Uterus (tissue), 4 donors: Measurements from ENCODE around the gene SLC7A5. TPM values are rescaled to one million over a fixed set of nuclear protein-coding genes. Genes with fewer than 3 reads are reported as not detected.

ENCODE experiments used
- DNase-seq, 2 donors: peaks; one replicate each; pipeline ENCODE4 v3.0.0-alpha.2; 2019 to 2020
- H3K27ac ChIP-seq, 2 donors: fragments of 200-600 bp; sonication (generic); 1 replicate in 1 of 2; 2 replicates in 1 of 2; pipeline ENCODE4 v1.5.1; 2016 to 2018
- H3K27me3 ChIP-seq, 2 donors: fragments of 200-600 bp; sonication (generic); one replicate each; pipeline ENCODE4 v1.5.1; 2018 to 2019; ENCODE audit warnings: control low read depth in 1 of 2
- H3K36me3 ChIP-seq, 2 donors: fragments of 200-600 bp; sonication (generic); one replicate each; pipeline ENCODE4 v1.5.1; 2019; ENCODE audit warnings: control low read depth in 1 of 2
- H3K4me1 ChIP-seq, 2 donors: fragments of 200-600 bp; sonication (generic); one replicate each; pipeline ENCODE4 v1.5.1; 2018 to 2019; ENCODE audit warnings: control low read depth in 1 of 2
- H3K4me3 ChIP-seq, 2 donors: fragments of 200-600 bp; sonication (generic); 1 replicate in 1 of 2; 2 replicates in 1 of 2; pipeline ENCODE4 v1.5.1; 2018 to 2019; ENCODE audit warnings: mild to moderate bottlenecking in 1 of 2
- H3K9me3 ChIP-seq, 2 donors: fragments of 200-600 bp; sonication (generic); one replicate each; pipeline ENCODE4 v1.5.1; 2019; ENCODE audit warnings: control low read depth in 1 of 2
- POLR2A ChIP-seq, 2 donors: fragments of 450-650 bp; IDR thresholded peaks; one replicate each; pipeline ENCODE4 v1.6.1; 2016; ENCODE audit warnings: antibody characterized with exemption in 2 of 2, mild to moderate bottlenecking in 1 of 2, moderate library complexity in 1 of 2
- intact Hi-C: fragments of 100-400 bp; cut with DNase I; formaldehyde crosslinking; loops from one replicate; pipeline ENCODE4 v1.15.1; 2023; ENCODE audit warnings: low total_unique reads
- total RNA-seq, 4 donors: library from RNA; depleted of rRNA in 3 of 4; stranded (reverse); fragments of >200 nt in 3 of 4; gene quantifications; one replicate each; pipeline versions ENCODE4 v1.1.0 to v1.2.4, GENCODE V29; 2014 to 2023
- TF ChIP-seq, protein P1 (sequence below), 4 experiments: fragments of 200-600 bp in 2 of 4; fragments of 450-650 bp in 2 of 4; sonication (generic) in 2 of 4; IDR thresholded peaks; one replicate each; pipeline ENCODE4 v1.5.1; 2016 to 2019; ENCODE audit warnings: antibody characterized with exemption in 4 of 4, mild to moderate bottlenecking in 2 of 4, moderate library complexity in 1 of 4
- donor health status: DM: yes; HTN: yes; CAD: no.

The SLC7A5 gene
- total RNA-seq, 4 donors from 2014 or later, result 0.88 to 2.0 (median 1.3) TPM; not detected in 1

DNA sequence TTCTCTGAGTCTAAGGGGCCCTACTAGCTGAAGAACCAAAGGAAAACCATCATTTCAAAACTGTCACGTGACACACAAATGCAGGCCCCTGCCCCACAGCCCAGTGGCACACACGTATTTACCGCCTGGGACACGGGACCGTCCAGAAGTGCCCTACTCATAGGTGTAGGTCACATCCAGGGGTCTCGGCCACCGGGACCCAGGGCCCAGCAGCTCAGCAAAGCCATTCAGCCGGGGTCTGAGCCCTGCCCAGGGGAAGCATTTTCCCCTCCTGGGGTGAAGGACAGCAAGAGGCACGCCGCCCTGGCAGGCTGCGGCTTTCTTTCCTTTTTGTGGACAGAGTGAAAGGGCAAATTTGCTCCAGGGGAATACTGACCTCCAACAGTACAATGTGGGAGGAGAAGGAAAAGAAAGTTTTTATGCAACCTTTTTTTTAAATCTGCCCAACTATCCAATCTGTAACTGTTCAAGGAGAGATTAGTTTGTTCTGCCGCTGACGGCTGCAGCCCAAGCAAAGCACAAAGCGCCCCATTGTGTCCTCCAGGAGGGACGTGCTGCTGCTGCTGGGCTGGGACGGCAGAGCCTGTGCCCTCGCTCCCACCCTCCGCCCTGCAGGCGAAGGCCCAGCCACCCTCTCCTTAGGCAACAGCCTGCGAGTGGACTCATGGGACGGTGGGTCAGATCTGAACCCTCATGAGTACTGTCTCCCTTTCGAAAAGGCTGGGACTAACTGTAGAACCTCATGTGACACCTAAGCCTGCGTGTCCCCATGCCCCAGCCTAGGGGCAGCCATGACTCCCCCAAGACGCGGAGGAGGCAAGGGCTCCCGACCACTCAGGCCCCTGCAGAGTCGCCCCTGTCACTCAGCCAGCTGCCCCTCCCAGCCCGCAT, 21.3 kb downstream of the SLC7A5 start:
- no peaks in the 10 kb centered on the region for H3K9me3 ChIP-seq
- intact Hi-C loops, result no loop called here
- H3K36me3 ChIP-seq, result no peaks in the 10 kb centered on the region
- DNase-seq, result no peak
- H3K27me3 ChIP-seq, result no peaks in the 10 kb centered on the region
- no peak overlapping the region for H3K27ac ChIP-seq
- TF ChIP-seq, protein P1, sequence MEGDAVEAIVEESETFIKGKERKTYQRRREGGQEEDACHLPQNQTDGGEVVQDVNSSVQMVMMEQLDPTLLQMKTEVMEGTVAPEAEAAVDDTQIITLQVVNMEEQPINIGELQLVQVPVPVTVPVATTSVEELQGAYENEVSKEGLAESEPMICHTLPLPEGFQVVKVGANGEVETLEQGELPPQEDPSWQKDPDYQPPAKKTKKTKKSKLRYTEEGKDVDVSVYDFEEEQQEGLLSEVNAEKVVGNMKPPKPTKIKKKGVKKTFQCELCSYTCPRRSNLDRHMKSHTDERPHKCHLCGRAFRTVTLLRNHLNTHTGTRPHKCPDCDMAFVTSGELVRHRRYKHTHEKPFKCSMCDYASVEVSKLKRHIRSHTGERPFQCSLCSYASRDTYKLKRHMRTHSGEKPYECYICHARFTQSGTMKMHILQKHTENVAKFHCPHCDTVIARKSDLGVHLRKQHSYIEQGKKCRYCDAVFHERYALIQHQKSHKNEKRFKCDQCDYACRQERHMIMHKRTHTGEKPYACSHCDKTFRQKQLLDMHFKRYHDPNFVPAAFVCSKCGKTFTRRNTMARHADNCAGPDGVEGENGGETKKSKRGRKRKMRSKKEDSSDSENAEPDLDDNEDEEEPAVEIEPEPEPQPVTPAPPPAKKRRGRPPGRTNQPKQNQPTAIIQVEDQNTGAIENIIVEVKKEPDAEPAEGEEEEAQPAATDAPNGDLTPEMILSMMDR (IDR thresholded peaks at IDR 0.05), result no peak
- TF ChIP-seq POLR2A (IDR thresholded peaks at IDR 0.05), result no peak
- no peaks in the 10 kb centered on the region for H3K4me1 ChIP-seq
- H3K4me3 ChIP-seq, result no peak overlapping the region

DNA sequence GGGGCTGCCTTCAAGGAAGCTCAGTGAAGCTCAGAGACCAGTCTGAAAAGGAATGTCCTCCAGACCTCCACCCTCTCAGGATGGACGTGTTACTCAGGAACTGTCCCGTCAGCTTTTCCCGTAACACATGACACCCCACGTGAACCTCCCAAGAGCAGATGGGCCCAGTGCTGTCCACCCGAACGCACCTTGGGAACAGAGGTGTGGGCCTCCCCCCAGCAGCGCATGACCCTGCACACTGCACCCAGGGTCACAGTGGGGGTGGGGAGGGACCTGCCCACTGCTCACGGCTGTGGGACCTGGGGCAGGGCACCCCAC, 21.9 kb downstream of the SLC7A5 start:
- no peaks in the 10 kb centered on the region for H3K27me3 ChIP-seq
- H3K9me3 ChIP-seq, result no peaks in the 10 kb centered on the region
- H3K4me3 ChIP-seq, result no peak overlapping the region
- H3K27ac ChIP-seq, result no peak overlapping the region
- intact Hi-C loops, result no loop called here
- no peak for TF ChIP-seq POLR2A (IDR thresholded peaks at IDR 0.05)
- TF ChIP-seq, protein P1 (IDR thresholded peaks at IDR 0.05), result no peak
- H3K36me3 ChIP-seq, result no peaks in the 10 kb centered on the region
- H3K4me1 ChIP-seq, result no peaks in the 10 kb centered on the region
- DNase-seq, result no peak

DNA sequence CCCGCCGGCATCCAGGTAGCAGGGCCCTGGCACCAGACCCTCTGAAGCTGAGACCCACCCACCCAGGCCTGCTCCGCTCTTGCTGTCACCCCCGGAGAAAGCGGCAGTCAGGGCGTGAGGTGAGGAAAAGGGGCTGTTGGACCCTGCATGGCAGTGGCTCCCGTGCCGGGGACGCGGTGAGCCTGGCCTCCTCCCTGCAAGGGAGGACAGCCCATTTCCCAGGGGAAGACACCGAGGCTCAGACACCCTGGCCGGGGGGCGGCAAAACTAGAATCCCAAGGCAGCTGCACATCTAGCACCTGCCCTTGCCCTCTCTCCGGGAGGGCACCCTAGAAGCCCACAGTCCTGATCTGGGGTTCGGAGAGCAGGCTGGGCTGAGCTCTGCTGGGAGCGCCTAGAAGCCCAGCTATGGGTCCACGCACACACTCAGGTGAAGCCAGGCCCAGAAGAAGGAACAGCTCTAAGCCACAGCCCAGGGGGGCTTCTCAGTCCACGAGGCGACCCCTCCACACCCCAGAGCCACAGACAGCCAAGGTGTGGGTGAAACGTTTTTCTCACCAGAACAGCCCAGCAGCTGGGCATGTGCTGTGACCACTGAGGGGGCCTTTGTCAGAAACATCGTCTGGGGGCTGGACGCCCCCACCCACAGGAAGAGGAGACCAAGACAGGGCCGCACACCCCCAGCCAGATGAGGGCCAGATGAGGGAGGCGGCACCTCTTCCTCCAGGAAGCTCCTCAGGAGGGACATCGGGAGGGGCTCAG, 22.4 kb downstream of the SLC7A5 start:
- no peaks in the 10 kb centered on the region for H3K27me3 ChIP-seq
- intact Hi-C loops, result no loop called here
- TF ChIP-seq POLR2A (IDR thresholded peaks at IDR 0.05), result no peak
- TF ChIP-seq, protein P1 (IDR thresholded peaks at IDR 0.05), result no peak
- H3K4me3 ChIP-seq, result no peak overlapping the region
- no peaks in the 10 kb centered on the region for H3K9me3 ChIP-seq
- no peak overlapping the region for H3K27ac ChIP-seq
- H3K4me1 ChIP-seq, result no peaks in the 10 kb centered on the region
- no peak for DNase-seq
- H3K36me3 ChIP-seq, result no peaks in the 10 kb centered on the region

DNA sequence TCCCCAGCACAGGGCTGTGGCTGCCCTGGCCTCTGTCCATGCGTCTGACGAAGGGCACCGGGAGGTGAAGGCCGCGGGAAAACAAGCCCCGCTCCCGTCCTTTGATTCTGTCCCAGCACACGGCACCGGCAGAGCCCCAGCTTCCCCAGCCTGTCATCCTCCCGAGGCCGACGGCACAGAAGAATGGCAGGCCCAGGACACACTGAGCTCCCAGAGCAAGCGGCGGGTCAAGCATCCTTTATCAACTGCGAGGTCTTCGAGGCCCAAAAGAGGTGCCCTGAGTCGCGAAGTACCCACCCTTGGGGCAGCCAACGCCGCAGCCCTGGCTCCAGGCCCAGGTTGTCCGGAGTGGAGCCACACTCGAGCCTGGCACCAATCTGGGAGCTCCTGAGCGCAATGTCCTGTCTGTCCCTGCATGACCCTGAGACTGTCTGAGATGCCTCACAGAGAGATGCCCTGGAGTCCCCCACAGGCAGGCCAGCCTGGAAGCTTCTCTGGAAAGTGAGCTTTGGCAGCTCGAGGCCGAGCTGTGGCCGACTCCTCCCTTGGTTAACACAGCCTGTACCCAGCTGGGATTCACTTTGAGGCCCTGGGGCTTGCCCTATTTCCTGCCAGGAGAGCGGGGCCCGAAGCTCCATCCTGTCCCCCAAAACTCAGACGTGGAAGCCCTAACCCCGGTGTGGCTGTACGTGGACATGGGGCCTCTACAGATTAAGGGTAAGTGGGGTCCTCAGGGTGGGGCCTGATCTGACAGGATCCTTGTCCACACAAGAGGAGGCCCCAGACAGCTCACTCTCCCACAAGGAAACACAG, 23.3 kb downstream of the SLC7A5 start:
- DNase-seq, result no peak
- Histone ChIP-seq H3K9me3 (no peaks in the 10 kb centered on the region), H3K36me3 (no peaks in the 10 kb centered on the region), H3K4me1 (no peaks in the 10 kb centered on the region), H3K27ac (no peak overlapping the region), H3K4me3 (no peak overlapping the region), H3K27me3 (no peaks in the 10 kb centered on the region)
- TF ChIP-seq, protein P1 (IDR thresholded peaks at IDR 0.05), result no peak
- no peak for TF ChIP-seq POLR2A (IDR thresholded peaks at IDR 0.05)
- intact Hi-C loops, result no loop called here
